Femur (tissue), 1 donor: ENCODE measurements around the gene LENG8.
A peak's percentile ranks its signal among the peaks of the same experiment; 100 is the strongest.

Experiments used
- DNase-seq: peaks from one replicate; pipeline ENCODE4 v3.0.0-alpha.2; 2017

The LENG8 gene

GRCh38 chr19:54462047-54462654, 13.2 kb downstream of the LENG8 start:
- DNase-seq: no peak

GRCh38 chr19:54462655-54463530, 13.9 kb downstream of the LENG8 start:
- DNase-seq: peak; percentile 79

GRCh38 chr19:54463531-54464043, 14.6 kb downstream of the LENG8 start, which contains the start of gene LENG9:
Gene LENG9 (minus strand): TSS chr19:54463778. CDS start chr19:54463526, 252 bp downstream.
- DNase-seq: peak; percentile 98

- peak; percentile 86 for DNase-seq
These were observed 15.1 kb downstream of the LENG8 start for GRCh38 chr19:54464044-54464629.

- peak; percentile 93 for DNase-seq
These were observed 15.8 kb downstream of the LENG8 start for GRCh38 chr19:54464630-54465425.

GRCh38 chr19:54465426-54466109, 16.6 kb downstream of the LENG8 start:
- peak; percentile 33 for DNase-seq

GRCh38 chr19:54466110-54466480, 17.1 kb downstream of the LENG8 start:
- peak; percentile 16 for DNase-seq

- no peak for DNase-seq
These were observed 20.5 kb downstream of the LENG8 start for GRCh38 chr19:54469496-54469934.

GRCh38 chr19:54470276-54470887, 21.4 kb downstream of the LENG8 start:
- no peak for DNase-seq

- DNase-seq: peak; percentile 78
These were observed 22.2 kb downstream of the LENG8 start for GRCh38 chr19:54470991-54471782.

GRCh38 chr19:54473071-54473891, 24.3 kb downstream of the LENG8 start, which contains the start of gene CDC42EP5:
Gene CDC42EP5 (minus strand): TSS chr19:54473296. CDS start chr19:54465547, 7,749 bp downstream.
- DNase-seq: peak; percentile 97

- DNase-seq: no peak
These were observed 24.9 kb downstream of the LENG8 start for GRCh38 chr19:54473892-54474372.

- no peak for DNase-seq
These were observed 26.7 kb downstream of the LENG8 start for GRCh38 chr19:54475706-54476105.

- no peak for DNase-seq
These were observed 28.7 kb downstream of the LENG8 start for GRCh38 chr19:54477650-54478049.

GRCh38 chr19:54478677-54479266, 29.8 kb downstream of the LENG8 start:
- DNase-seq: peak; percentile 36

- DNase-seq: no peak
These were observed 31.1 kb downstream of the LENG8 start for GRCh38 chr19:54480051-54480450.

- DNase-seq: peak; percentile 67
These were observed 32.4 kb downstream of the LENG8 start for GRCh38 chr19:54481326-54481930.

- DNase-seq: no peak
These were observed 33.9 kb downstream of the LENG8 start for GRCh38 chr19:54482889-54483288.

- no peak for DNase-seq
These were observed 35.5 kb downstream of the LENG8 start for GRCh38 chr19:54484451-54484850.
